H9 (cell line): Measurements from ENCODE around the gene ATRX. TPM values are rescaled to one million over a fixed set of nuclear protein-coding genes. Genes with fewer than 3 reads are reported as not detected.
"Not testable (repeated sequence)": the region's sequence is repeated elsewhere in the genome, so short reads cannot be mapped to it uniquely, and the experiment has no call there.

Source experiments
- DNase-seq: peaks from one replicate; pipeline ENCODE4 v3.0.0-alpha.2; 2017
- H2AFZ ChIP-seq: one replicate; pipeline ENCODE4 v1.6.1; 2013; ENCODE audit warnings: mild to moderate bottlenecking, low read length, control low read depth, moderate library complexity
- H2AK5ac ChIP-seq: 2 replicates; pipeline ENCODE4 v1.6.1; 2013; ENCODE audit warnings: low read length, control low read depth, mixed read lengths; ENCODE audit not compliant: insufficient read length
- H2BK120ac ChIP-seq: one replicate; pipeline ENCODE4 v1.6.1; 2013; ENCODE audit warnings: low read depth, mild to moderate bottlenecking, low read length, control low read depth, inconsistent platforms; ENCODE audit not compliant: poor library complexity, severe bottlenecking
- H2BK12ac ChIP-seq: 2 replicates; pipeline ENCODE4 v1.6.1; 2013; ENCODE audit warnings: low read length, control low read depth, mixed read lengths, low read depth; ENCODE audit not compliant: insufficient read length
- H2BK15ac ChIP-seq: 2 replicates; pipeline ENCODE4 v1.6.1; 2013; ENCODE audit warnings: low read depth, low read length, control low read depth
- H2BK20ac ChIP-seq: one replicate; pipeline ENCODE4 v1.6.1; 2013; ENCODE audit warnings: low read depth, mild to moderate bottlenecking, low read length, control low read depth, inconsistent platforms; ENCODE audit not compliant: poor library complexity, severe bottlenecking
- H2BK5ac ChIP-seq: 2 replicates; pipeline ENCODE4 v1.6.1; 2013; ENCODE audit warnings: low read length, control low read depth, mixed read lengths; ENCODE audit not compliant: insufficient read length
- H3K14ac ChIP-seq: 2 replicates; pipeline ENCODE4 v1.6.1; 2013; ENCODE audit warnings: low read length, control low read depth; ENCODE audit not compliant: insufficient read depth
- H3K18ac ChIP-seq: 2 replicates; pipeline ENCODE4 v1.6.1; 2013; ENCODE audit warnings: low read depth, mild to moderate bottlenecking, mixed read lengths, low read length, control low read depth; ENCODE audit not compliant: insufficient read length
- H3K23ac ChIP-seq: 2 replicates; pipeline ENCODE4 v1.6.1; 2013; ENCODE audit warnings: low read length, control low read depth, mixed read lengths, low read depth; ENCODE audit not compliant: insufficient read length
- H3K23me2 ChIP-seq: 2 replicates; pipeline ENCODE4 v1.6.1; 2013; ENCODE audit warnings: low read depth, mild to moderate bottlenecking, mixed read lengths, low read length, control low read depth; ENCODE audit not compliant: insufficient read length, poor library complexity, severe bottlenecking
- H3K27ac ChIP-seq: 2 replicates; pipeline ENCODE4 v1.5.1; 2013; ENCODE audit warnings: low read length, control low read depth, mixed read lengths, low read depth; ENCODE audit not compliant: insufficient read length
- H3K27me3 ChIP-seq: 2 replicates; pipeline ENCODE4 v1.6.1; 2013; ENCODE audit warnings: low read length, control low read depth, inconsistent platforms; ENCODE audit not compliant: insufficient read depth
- H3K4ac ChIP-seq: 2 replicates; pipeline ENCODE4 v1.6.1; 2013; ENCODE audit warnings: low read depth, mild to moderate bottlenecking, control low read depth, inconsistent platforms, low read length, moderate library complexity
- H3K4me1 ChIP-seq: 2 replicates; pipeline ENCODE4 v1.6.1; 2013; ENCODE audit warnings: low read length, control low read depth, inconsistent platforms; ENCODE audit not compliant: insufficient read depth
- H3K4me2 ChIP-seq: 2 replicates; pipeline ENCODE4 v1.6.1; 2013; ENCODE audit warnings: low read length, control low read depth, mixed read lengths; ENCODE audit not compliant: insufficient read length, insufficient read depth
- H3K56ac ChIP-seq: 2 replicates; pipeline ENCODE4 v1.6.1; 2013; ENCODE audit warnings: low read depth, mild to moderate bottlenecking, mixed read lengths, low read length, control low read depth; ENCODE audit not compliant: insufficient read length
- H3K79me1 ChIP-seq: 2 replicates; pipeline ENCODE4 v1.6.1; 2013; ENCODE audit warnings: low read depth, mild to moderate bottlenecking, moderate library complexity, low read length, control low read depth, inconsistent platforms; ENCODE audit not compliant: insufficient read depth, poor library complexity, severe bottlenecking
- H3K79me2 ChIP-seq: 2 replicates; pipeline ENCODE4 v1.6.1; 2013; ENCODE audit warnings: low read length, control low read depth, inconsistent platforms; ENCODE audit not compliant: insufficient read depth
- H3K9ac ChIP-seq: 2 replicates; pipeline ENCODE4 v1.6.1; 2013; ENCODE audit warnings: low read length, control low read depth, mixed read lengths; ENCODE audit not compliant: insufficient read length; ENCODE audit errors: extremely low read depth
- H3K9me3 ChIP-seq: one replicate; pipeline ENCODE4 v1.6.1; 2013; ENCODE audit warnings: low read depth, low read length, inconsistent platforms; ENCODE audit not compliant: control insufficient read depth
- H3T11ph ChIP-seq: one replicate; pipeline ENCODE4 v1.6.1; 2013; ENCODE audit warnings: mild to moderate bottlenecking, low read length, control low read depth, inconsistent platforms
- H4K20me1 ChIP-seq: one replicate; pipeline ENCODE4 v1.6.1; 2013; ENCODE audit not compliant: control insufficient read depth, insufficient read length, insufficient read depth
- H4K5ac ChIP-seq: 2 replicates; pipeline ENCODE4 v1.6.1; 2013; ENCODE audit warnings: low read depth, mild to moderate bottlenecking, mixed read lengths, low read length, control low read depth; ENCODE audit not compliant: insufficient read length
- H4K8ac ChIP-seq: replicated peaks from 2 replicates; pipeline ENCODE4 v1.6.1; 2013; ENCODE audit warnings: low read length, control low read depth, mixed read lengths, low read depth; ENCODE audit not compliant: insufficient read length
- H4K91ac ChIP-seq: 2 replicates; pipeline ENCODE4 v1.6.1; 2013; ENCODE audit warnings: low read depth, mild to moderate bottlenecking, moderate library complexity, mixed read lengths, low read length, control low read depth; ENCODE audit not compliant: insufficient read length
- H3K27ac Mint-ChIP-seq, 3 experiments: 2 replicates in 2 of 3; 3 replicates in 1 of 3; pipeline ENCODE4 v1.8.0; 2020 to 2021; ENCODE audit warnings: mixed read lengths in 3 of 3, mild to moderate bottlenecking in 1 of 3, moderate library complexity in 1 of 3
- H3K27me3 Mint-ChIP-seq: 2 replicates; pipeline ENCODE4 v1.8.0; 2021; ENCODE audit warnings: low read depth, mild to moderate bottlenecking, moderate library complexity, mixed read lengths
- H3K36me3 Mint-ChIP-seq, 3 experiments: 2 replicates in 2 of 3; 3 replicates in 1 of 3; pipeline ENCODE4 v1.8.0; 2020 to 2021; ENCODE audit warnings: low read depth in 3 of 3, mixed read lengths in 3 of 3; ENCODE audit not compliant: insufficient read depth in 1 of 3
- H3K4me1 Mint-ChIP-seq, 2 experiments: 2 replicates each; pipeline ENCODE4 v1.8.0; 2020; ENCODE audit warnings: mixed read lengths in 2 of 2
- H3K4me3 Mint-ChIP-seq, 2 experiments: 2 replicates in 1 of 2; 3 replicates in 1 of 2; pipeline ENCODE4 v1.8.0; 2020 to 2021; ENCODE audit warnings: mild to moderate bottlenecking in 2 of 2, mixed read lengths in 2 of 2, moderate library complexity in 1 of 2
- H3K9me3 Mint-ChIP-seq, 2 experiments: 2 replicates in 1 of 2; 3 replicates in 1 of 2; pipeline ENCODE4 v1.8.0; 2020; ENCODE audit warnings: mild to moderate bottlenecking in 2 of 2, mixed read lengths in 2 of 2, moderate library complexity in 1 of 2
- CTCF ChIP-seq: fragments of 200-600 bp; sonication (generic); conservative IDR thresholded peaks from 3 replicates; pipeline ENCODE4 v1.8.0; 2021; ENCODE audit warnings: antibody characterized with exemption, mild to moderate bottlenecking
- WGBS: extraction: QIAGEN DNeasy Blood & Tissue Kit; methylation state at CpG from one replicate; pipeline ENCODE4 v1.1.7; 2013; ENCODE audit warnings: missing lambda C conversion rate, low lambda C conversion rate, mixed read lengths; ENCODE audit not compliant: insufficient read length; ENCODE audit errors: extremely low coverage; 5-methylcytosine and 5-hydroxymethylcytosine counted together
- total RNA-seq: library from RNA; stranded (reverse); gene quantifications from 2 replicates; pipeline ENCODE4 v1.2.1, GENCODE V29; 2021

ATRX gene
- total RNA-seq, 1 experiment from 2014 or later: 76.0 TPM

GRCh38 chrX:77689376-77689775, 96.6 kb downstream of the ATRX start:
- H3T11ph ChIP-seq: no peak overlapping the region
- Mint-ChIP-seq H3K9me3 (peaks cover 38 to 45% of the 10 kb centered on the region in 2 experiments), H3K4me1 (no peaks in the 10 kb centered on the region), H3K27me3 (no peaks in the 10 kb centered on the region; the same call in 1 of the 2 replicates), H3K27ac (no peak overlapping the region), H3K36me3 (peaks cover 23 to 54% (median 42%) of the 10 kb centered on the region in 3 experiments), H3K4me3 (no peak overlapping the region)
- H3K4me2 ChIP-seq: no peak overlapping the region
- no peak overlapping the region for H4K91ac ChIP-seq
- H3K56ac ChIP-seq: no peak overlapping the region
- H4K5ac ChIP-seq: no peak overlapping the region
- H3K27ac ChIP-seq: no peak overlapping the region
- no peaks in the 10 kb centered on the region for H3K79me1 ChIP-seq
- no peak overlapping the region for H2AFZ ChIP-seq
- H4K20me1 ChIP-seq: no peaks in the 10 kb centered on the region
- H3K79me2 ChIP-seq: no peaks in the 10 kb centered on the region
- no peaks in the 10 kb centered on the region for H3K27me3 ChIP-seq
- no peak overlapping the region for H3K14ac ChIP-seq
- H2BK12ac ChIP-seq: no peak overlapping the region
- H3K9ac ChIP-seq: no peak overlapping the region
- H3K23me2 ChIP-seq: no peaks in the 10 kb centered on the region
- H2BK15ac ChIP-seq: no peak overlapping the region
- no peak overlapping the region for H2BK5ac ChIP-seq
- WGBS: no CpG with 5 or more reads among the region's 1 CpG
- H2BK120ac ChIP-seq: no peak overlapping the region
- H3K4ac ChIP-seq: no peak overlapping the region
- no peak for DNase-seq
- TF ChIP-seq CTCF: no peak
- H3K23ac ChIP-seq: no peak overlapping the region
- no peak overlapping the region for H3K18ac ChIP-seq
- H2AK5ac ChIP-seq: no peak overlapping the region
- H3K4me1 ChIP-seq: no peaks in the 10 kb centered on the region
- no peak overlapping the region for H4K8ac ChIP-seq
- H3K9me3 ChIP-seq: peaks cover 7% of the 10 kb centered on the region
- H2BK20ac ChIP-seq: no peak overlapping the region

- H3K4me2 ChIP-seq, H3K79me2 ChIP-seq, H2AK5ac ChIP-seq, H2BK12ac ChIP-seq, H3K23ac ChIP-seq, H4K8ac ChIP-seq, DNase-seq, H3K56ac ChIP-seq, H4K91ac ChIP-seq, H2BK5ac ChIP-seq, H3K4me1 ChIP-seq, H3K23me2 ChIP-seq, H3K79me1 ChIP-seq, H3K9me3 ChIP-seq, H3K4me3 Mint-ChIP-seq, H3K14ac ChIP-seq, H2BK15ac ChIP-seq, H2BK120ac ChIP-seq, H3K4me1 Mint-ChIP-seq, H3K27ac Mint-ChIP-seq, H4K5ac ChIP-seq, H3K27me3 ChIP-seq, H3K4ac ChIP-seq, H2BK20ac ChIP-seq, H3K27ac ChIP-seq, H2AFZ ChIP-seq, H3K27me3 Mint-ChIP-seq, H4K20me1 ChIP-seq, H3T11ph ChIP-seq, H3K9ac ChIP-seq, H3K18ac ChIP-seq: not testable (repeated sequence)
- H3K36me3 Mint-ChIP-seq: peaks cover 29 to 63% (median 61%) of the 10 kb centered on the region in 3 experiments
- peaks cover 47 to 57% of the 10 kb centered on the region in 2 experiments for H3K9me3 Mint-ChIP-seq
- no CpG with 5 or more reads among the region's 1 CpG for WGBS
Measured at GRCh38 chrX:77685683-77686082, 100.3 kb downstream of the ATRX start.
